ENCODE measurements around the gene OR4D10. TPM values are rescaled to one million over a fixed set of nuclear protein-coding genes. Genes with fewer than 3 reads are reported as not detected.
A peak's percentile ranks its signal among the peaks of the same experiment; 100 is the strongest.
"Not testable (repeated sequence)": the region's sequence is repeated elsewhere in the genome, so short reads cannot be mapped to it uniquely, and the experiment has no call there.

Gene OR4D10
- total RNA-seq, 1 donor: not detected

DNA sequence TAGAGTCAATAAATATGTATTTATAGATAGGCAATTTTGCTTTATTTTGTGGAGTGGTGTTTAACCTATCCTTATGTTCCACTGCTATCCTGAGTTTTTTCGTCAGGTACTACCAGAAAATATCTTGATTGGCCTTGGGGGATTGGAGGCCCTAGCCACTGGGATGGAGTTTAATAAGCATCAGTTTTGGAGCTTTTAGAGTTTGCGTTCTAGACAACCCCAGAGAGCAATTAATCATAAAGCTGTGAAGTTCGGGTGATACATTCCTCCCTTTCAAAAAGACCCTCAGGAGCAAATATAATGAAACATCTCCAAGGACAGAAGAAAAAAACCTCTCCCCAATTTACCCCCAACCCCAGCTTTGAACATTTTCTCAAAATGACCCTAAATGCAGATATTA, 36.9 kb upstream of the OR4D10 start, which contains the start of gene OR5A1:
Gene OR5A1, plus strand, starts transcription at position 301 of the 400 bp plus-strand sequence. CDS start 6,700 bp downstream, outside the sequence.
- no peak within 1 kb of the TSS for H3K4me3 ChIP-seq (ENCODE audit: low read depth, low read length)
- DNase-seq (ENCODE audit: low read depth): no peak
- TF ChIP-seq, protein P1, sequence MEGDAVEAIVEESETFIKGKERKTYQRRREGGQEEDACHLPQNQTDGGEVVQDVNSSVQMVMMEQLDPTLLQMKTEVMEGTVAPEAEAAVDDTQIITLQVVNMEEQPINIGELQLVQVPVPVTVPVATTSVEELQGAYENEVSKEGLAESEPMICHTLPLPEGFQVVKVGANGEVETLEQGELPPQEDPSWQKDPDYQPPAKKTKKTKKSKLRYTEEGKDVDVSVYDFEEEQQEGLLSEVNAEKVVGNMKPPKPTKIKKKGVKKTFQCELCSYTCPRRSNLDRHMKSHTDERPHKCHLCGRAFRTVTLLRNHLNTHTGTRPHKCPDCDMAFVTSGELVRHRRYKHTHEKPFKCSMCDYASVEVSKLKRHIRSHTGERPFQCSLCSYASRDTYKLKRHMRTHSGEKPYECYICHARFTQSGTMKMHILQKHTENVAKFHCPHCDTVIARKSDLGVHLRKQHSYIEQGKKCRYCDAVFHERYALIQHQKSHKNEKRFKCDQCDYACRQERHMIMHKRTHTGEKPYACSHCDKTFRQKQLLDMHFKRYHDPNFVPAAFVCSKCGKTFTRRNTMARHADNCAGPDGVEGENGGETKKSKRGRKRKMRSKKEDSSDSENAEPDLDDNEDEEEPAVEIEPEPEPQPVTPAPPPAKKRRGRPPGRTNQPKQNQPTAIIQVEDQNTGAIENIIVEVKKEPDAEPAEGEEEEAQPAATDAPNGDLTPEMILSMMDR (IDR thresholded peaks at IDR 0.05; ENCODE audit: insufficient read depth, low read depth, low read length): no peak

DNA sequence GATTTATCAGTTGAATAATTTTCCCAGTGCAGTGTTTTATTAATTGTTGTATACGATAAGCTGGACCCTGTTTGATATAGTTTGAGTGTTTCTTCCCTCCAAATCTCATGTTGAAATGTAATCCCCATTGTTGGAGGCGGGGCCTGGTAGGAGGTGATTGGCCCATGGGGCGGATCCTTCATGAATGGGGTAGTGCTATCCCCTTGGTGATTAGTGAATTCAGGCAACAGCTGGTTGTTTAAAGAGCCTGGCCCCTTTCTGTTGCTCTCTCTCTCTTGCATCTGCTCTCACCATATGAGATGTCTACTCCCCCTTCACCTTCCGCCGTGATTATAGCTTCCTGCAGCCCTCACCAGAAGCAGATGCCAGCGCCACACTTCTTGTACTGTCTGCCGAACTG, 35.3 kb upstream of the OR4D10 start:
- H3K4me3 ChIP-seq (ENCODE audit: low read depth, low read length): no peak overlapping the region
- no peak for DNase-seq (ENCODE audit: low read depth)
- TF ChIP-seq, protein P1 (IDR thresholded peaks at IDR 0.05; ENCODE audit: insufficient read depth, low read depth, low read length): no peak

DNA sequence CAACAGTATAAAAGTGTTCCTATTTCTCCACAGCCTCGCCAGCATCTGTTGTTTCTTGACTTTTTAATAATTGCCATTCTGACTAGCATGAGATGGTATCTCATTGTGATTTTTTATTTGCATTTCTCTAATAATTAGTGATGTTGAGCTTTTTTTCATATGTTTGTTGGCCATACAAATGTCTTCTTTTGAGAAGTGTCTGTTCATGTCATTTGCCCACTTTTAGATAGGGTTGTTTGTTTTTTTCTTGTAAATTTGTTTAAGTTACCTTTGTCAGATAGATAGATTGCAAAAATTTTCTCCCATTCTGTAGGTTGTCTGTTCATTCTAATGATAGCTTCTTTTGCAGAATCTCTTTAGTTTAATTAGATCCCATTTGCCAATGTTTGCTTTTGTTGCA, 27.5 kb upstream of the OR4D10 start:
- not testable (repeated sequence) for DNase-seq (ENCODE audit: low read depth); H3K4me3 ChIP-seq (ENCODE audit: low read depth, low read length)

DNA sequence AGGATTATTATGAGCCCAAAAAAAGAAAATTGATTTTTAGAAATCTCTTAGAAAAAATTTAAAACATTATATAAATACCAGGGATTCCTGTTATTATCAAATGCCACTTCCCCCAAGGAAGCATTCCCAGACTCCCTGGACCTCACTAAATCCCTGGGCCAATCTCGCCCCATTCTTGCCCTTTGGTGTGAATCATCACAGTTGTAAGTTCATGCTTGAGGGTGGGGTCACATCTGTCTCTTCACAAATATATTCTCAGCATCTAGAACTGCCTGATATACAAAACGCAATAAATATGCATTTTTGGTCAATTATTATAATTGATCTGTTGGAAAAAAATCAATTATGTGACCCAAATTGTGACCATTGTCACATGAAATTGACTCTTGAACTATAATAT, 24.6 kb upstream of the OR4D10 start:
- no peak for DNase-seq (ENCODE audit: low read depth)
- H3K4me3 ChIP-seq (ENCODE audit: low read depth, low read length): no peak overlapping the region
- TF ChIP-seq, protein P1 (IDR thresholded peaks at IDR 0.05; ENCODE audit: insufficient read depth, low read depth, low read length): no peak

DNA sequence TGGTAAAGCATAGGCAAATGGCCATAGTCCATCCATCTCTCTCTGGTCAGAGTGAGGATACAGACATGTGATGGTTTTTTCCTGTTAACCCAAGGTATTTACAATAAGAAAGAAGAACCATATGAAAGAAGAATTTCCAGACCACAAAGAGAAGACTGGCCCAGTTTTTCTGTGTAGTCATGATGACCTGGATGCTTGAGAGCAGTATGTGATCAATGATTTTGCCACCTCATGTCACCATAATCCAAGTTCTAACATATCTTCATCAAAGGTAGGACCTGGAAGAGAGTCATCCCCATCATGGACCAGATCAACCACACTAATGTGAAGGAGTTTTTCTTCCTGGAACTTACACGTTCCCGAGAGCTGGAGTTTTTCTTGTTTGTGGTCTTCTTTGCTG, 16.5 kb upstream of the OR4D10 start, which contains the start of gene OR4D6:
Gene OR4D6, plus strand, starts transcription at position 301 of the 400 bp plus-strand sequence. Its CDS starts 0 bp downstream, at position 301.
- TF ChIP-seq, protein P1 (IDR thresholded peaks at IDR 0.05; ENCODE audit: insufficient read depth, low read depth, low read length): no peak
- DNase-seq (ENCODE audit: low read depth): no peak
- no peak within 1 kb of the TSS for H3K4me3 ChIP-seq (ENCODE audit: low read depth, low read length)

DNA sequence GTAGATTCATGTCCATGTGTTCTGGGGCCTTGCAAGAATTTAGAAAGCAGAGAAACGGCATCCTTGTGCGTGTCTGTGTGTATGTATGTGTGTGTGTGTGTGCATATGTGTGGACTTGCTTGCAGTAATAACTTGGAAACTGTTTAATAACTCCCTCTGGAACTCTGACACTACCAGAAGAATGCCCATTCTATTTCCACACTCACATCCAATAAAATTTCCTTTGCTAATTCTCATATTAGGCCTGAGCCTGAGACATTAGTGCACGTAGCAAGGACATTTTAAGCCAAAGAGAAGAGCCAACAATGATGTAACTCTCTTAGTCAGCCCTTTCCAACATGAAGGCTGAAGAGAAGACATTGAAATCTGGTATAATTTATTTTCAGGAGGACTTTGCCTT, 13.2 kb upstream of the OR4D10 start:
- no peak overlapping the region for H3K4me3 ChIP-seq (ENCODE audit: low read depth, low read length)
- TF ChIP-seq, protein P1 (IDR thresholded peaks at IDR 0.05; ENCODE audit: insufficient read depth, low read depth, low read length): no peak
- DNase-seq (ENCODE audit: low read depth): no peak

DNA sequence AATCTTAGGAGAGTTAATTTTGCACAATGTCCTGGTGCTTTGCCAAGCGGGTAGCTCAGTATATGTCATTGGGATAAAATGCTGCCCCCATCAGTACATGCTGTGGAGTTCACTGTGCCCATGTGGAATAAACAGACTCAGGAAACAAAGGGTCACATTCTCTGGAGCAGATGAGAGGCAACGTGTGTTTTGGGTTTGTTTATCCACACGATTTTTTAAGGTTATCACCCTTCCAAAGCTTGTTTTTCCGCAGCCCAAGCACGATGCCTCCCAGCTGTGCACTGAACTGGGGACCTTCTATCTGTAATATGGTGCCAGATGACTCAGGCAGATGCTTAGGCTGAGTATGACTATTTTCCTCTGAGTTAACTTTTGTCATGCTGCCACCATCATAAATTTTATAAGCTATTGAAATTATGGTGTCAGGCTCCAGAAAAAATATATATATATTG, 9.9 kb upstream of the OR4D10 start:
- peak; percentile 3 for DNase-seq (ENCODE audit: low read depth)
- H3K4me3 ChIP-seq (ENCODE audit: low read depth, low read length): no peak overlapping the region

More for the DNA sequence above, 9.9 kb upstream of the OR4D10 start:
- TF ChIP-seq, protein P1 (IDR thresholded peaks at IDR 0.05; ENCODE audit: insufficient read depth, low read depth, low read length): no peak

Measured in fibroblast of villous mesenchyme (primary cell).